Measurements from ENCODE around the gene KRTAP5-6. TPM values are rescaled to one million over a fixed set of nuclear protein-coding genes. Genes with fewer than 3 reads are reported as not detected.
"Not testable (repeated sequence)": the region's sequence is repeated elsewhere in the genome, so short reads cannot be mapped to it uniquely, and the experiment has no call there.

KRTAP5-6 gene
- total and polyA plus RNA-seq, 4 experiments from 2014 or later, result not detected

GRCh38 chr11:1667121-1667850, 29.7 kb upstream of the KRTAP5-6 start:
- POLR2A ChIA-PET (ENCODE audit: partially characterized antibody), result no interaction called here
- intact Hi-C loops (cut with micrococcal nuclease), result no loop called here
- peaks cover 10 to 14% of the 10 kb centered on the region in 2 donors for H3K27me3 Mint-ChIP-seq
- DNase-seq, result no peak
- Histone ChIP-seq H3K27me3 (ENCODE audit: insufficient read depth, low read length) (peaks cover 3% of the 10 kb centered on the region), H3K4me1 (ENCODE audit: insufficient read depth, low read length) (no peaks in the 10 kb centered on the region), H3K4me3 (ENCODE audit: low read length in 2 of 2) (no peak overlapping the region), H3K27ac (ENCODE audit: low read depth, low read length) (no peak overlapping the region), H3K9me3 (ENCODE audit: control insufficient read depth in 1 of 2, low read length in 2 of 2) (no peaks in the 10 kb centered on the region), H3K36me3 (ENCODE audit: insufficient read depth, low read length) (no peaks in the 10 kb centered on the region)
- peaks cover 0 to 4% (median under 1%) of the 10 kb centered on the region in 4 donors for H3K4me1 Mint-ChIP-seq
- H3K27ac Mint-ChIP-seq, result peak overlapping the region in 1 of 7 donors; percentile 38
- no peaks in the 10 kb centered on the region for H3K36me3 Mint-ChIP-seq
- CTCF ChIA-PET (ENCODE audit: partially characterized antibody), result no interaction called here
- H3K4me3 Mint-ChIP-seq, result no peak overlapping the region
- peaks cover 0 to 4% (median 0%) of the 10 kb centered on the region in 8 donors for H3K9me3 Mint-ChIP-seq

- CTCF ChIA-PET (ENCODE audit: partially characterized antibody), result no interaction called here
- H3K27me3 Mint-ChIP-seq, result peaks cover 7 to 14% of the 10 kb centered on the region in 2 donors
- H3K27ac Mint-ChIP-seq, result peak overlapping the region in 2 of 7 donors; percentile 31 to 38
- Histone ChIP-seq H3K36me3 (ENCODE audit: insufficient read depth, low read length) (no peaks in the 10 kb centered on the region), H3K4me3 (ENCODE audit: low read length in 2 of 2) (no peak overlapping the region), H3K4me1 (ENCODE audit: insufficient read depth, low read length) (no peaks in the 10 kb centered on the region), H3K27ac (ENCODE audit: low read depth, low read length) (no peak overlapping the region), H3K27me3 (ENCODE audit: insufficient read depth, low read length) (peaks cover 3% of the 10 kb centered on the region), H3K9me3 (ENCODE audit: control insufficient read depth in 1 of 2, low read length in 2 of 2) (no peaks in the 10 kb centered on the region)
- no peak for DNase-seq
- POLR2A ChIA-PET (ENCODE audit: partially characterized antibody), result no interaction called here
- peaks cover 0 to 4% (median 0%) of the 10 kb centered on the region in 4 donors for H3K4me1 Mint-ChIP-seq
- peaks cover 0 to 2% (median 0%) of the 10 kb centered on the region in 8 donors for H3K9me3 Mint-ChIP-seq
- H3K36me3 Mint-ChIP-seq, result no peaks in the 10 kb centered on the region
- no peak overlapping the region for H3K4me3 Mint-ChIP-seq
- intact Hi-C loops (cut with micrococcal nuclease), result no loop called here
These were observed 29.1 kb upstream of the KRTAP5-6 start for GRCh38 chr11:1667906-1668305.

GRCh38 chr11:1668911-1669473, 28.0 kb upstream of the KRTAP5-6 start:
- CTCF ChIA-PET (ENCODE audit: partially characterized antibody), result no interaction called here
- no peaks in the 10 kb centered on the region for H3K36me3 Mint-ChIP-seq
- H3K4me3 Mint-ChIP-seq, result no peak overlapping the region

GRCh38 chr11:1669546-1670218, 27.3 kb upstream of the KRTAP5-6 start:
- H3K27ac Mint-ChIP-seq, result peak overlapping the region in 1 of 7 donors; percentile 32
- Histone ChIP-seq H3K36me3 (ENCODE audit: insufficient read depth, low read length) (no peaks in the 10 kb centered on the region), H3K4me3 (ENCODE audit: low read length in 2 of 2) (no peak overlapping the region), H3K27me3 (ENCODE audit: insufficient read depth, low read length) (peaks cover 3% of the 10 kb centered on the region), H3K27ac (ENCODE audit: low read depth, low read length) (no peak overlapping the region), H3K9me3 (ENCODE audit: control insufficient read depth in 1 of 2, low read length in 2 of 2) (no peaks in the 10 kb centered on the region), H3K4me1 (ENCODE audit: insufficient read depth, low read length) (no peaks in the 10 kb centered on the region)
- H3K27me3 Mint-ChIP-seq, result peaks cover 11 to 15% of the 10 kb centered on the region in 2 donors
- ChIA-PET POLR2A (ENCODE audit: partially characterized antibody) (no interaction called here), CTCF (ENCODE audit: partially characterized antibody) (no interaction called here)
- intact Hi-C loops (cut with micrococcal nuclease), result no loop called here
- H3K36me3 Mint-ChIP-seq, result no peaks in the 10 kb centered on the region
- H3K4me1 Mint-ChIP-seq, result peaks cover 0 to 4% (median 0%) of the 10 kb centered on the region in 4 donors
- H3K9me3 Mint-ChIP-seq, result no peaks in the 10 kb centered on the region
- H3K4me3 Mint-ChIP-seq, result no peak overlapping the region
- no peak for DNase-seq

More at GRCh38 chr11:1668911-1669473, 28.0 kb upstream of the KRTAP5-6 start:
- Histone ChIP-seq H3K4me1 (ENCODE audit: insufficient read depth, low read length) (no peaks in the 10 kb centered on the region), H3K4me3 (ENCODE audit: low read length in 2 of 2) (no peak overlapping the region), H3K27ac (ENCODE audit: low read depth, low read length) (no peak overlapping the region), H3K9me3 (ENCODE audit: control insufficient read depth in 1 of 2, low read length in 2 of 2) (no peaks in the 10 kb centered on the region), H3K27me3 (ENCODE audit: insufficient read depth, low read length) (peaks cover 3% of the 10 kb centered on the region), H3K36me3 (ENCODE audit: insufficient read depth, low read length) (no peaks in the 10 kb centered on the region)
- no peaks in the 10 kb centered on the region for H3K9me3 Mint-ChIP-seq
- H3K27ac Mint-ChIP-seq, result peak overlapping the region in 2 of 7 donors; percentile 32 to 56
- H3K27me3 Mint-ChIP-seq, result peaks cover 11 to 15% of the 10 kb centered on the region in 2 donors
- POLR2A ChIA-PET (ENCODE audit: partially characterized antibody), result no interaction called here
- DNase-seq, result no peak
- peaks cover 0 to 4% (median 0%) of the 10 kb centered on the region in 4 donors for H3K4me1 Mint-ChIP-seq
- intact Hi-C loops (cut with micrococcal nuclease), result no loop called here

GRCh38 chr11:1670457-1670856, 26.5 kb upstream of the KRTAP5-6 start:
- POLR2A ChIA-PET (ENCODE audit: partially characterized antibody); H3K36me3 ChIP-seq (ENCODE audit: insufficient read depth, low read length); H3K4me3 ChIP-seq (ENCODE audit: low read length in 2 of 2); H3K4me1 ChIP-seq (ENCODE audit: insufficient read depth, low read length); CTCF ChIA-PET (ENCODE audit: partially characterized antibody); H3K4me3 Mint-ChIP-seq; H3K9me3 Mint-ChIP-seq; H3K4me1 Mint-ChIP-seq; H3K9me3 ChIP-seq (ENCODE audit: control insufficient read depth in 1 of 2, low read length in 2 of 2); H3K27ac ChIP-seq (ENCODE audit: low read depth, low read length); H3K27me3 ChIP-seq (ENCODE audit: insufficient read depth, low read length); intact Hi-C loops (cut with micrococcal nuclease); H3K27ac Mint-ChIP-seq; H3K36me3 Mint-ChIP-seq; DNase-seq: not testable (repeated sequence)
- H3K27me3 Mint-ChIP-seq, result peaks cover 12 to 16% of the 10 kb centered on the region in 2 donors

- Mint-ChIP-seq H3K27ac (no peak overlapping the region), H3K27me3 (peaks cover 15 to 19% of the 10 kb centered on the region in 2 donors), H3K4me1 (peaks cover 0 to 4% (median 0%) of the 10 kb centered on the region in 4 donors), H3K4me3 (no peak overlapping the region), H3K36me3 (no peaks in the 10 kb centered on the region), H3K9me3 (no peaks in the 10 kb centered on the region)
- H3K9me3 ChIP-seq (ENCODE audit: control insufficient read depth in 1 of 2, low read length in 2 of 2), result no peaks in the 10 kb centered on the region
- H3K27me3 ChIP-seq (ENCODE audit: insufficient read depth, low read length), result peaks cover 3% of the 10 kb centered on the region
- no peak for DNase-seq
- no peaks in the 10 kb centered on the region for H3K36me3 ChIP-seq (ENCODE audit: insufficient read depth, low read length)
- ChIA-PET CTCF (ENCODE audit: partially characterized antibody) (no interaction called here), POLR2A (ENCODE audit: partially characterized antibody) (no interaction called here)
- no peak overlapping the region for H3K27ac ChIP-seq (ENCODE audit: low read depth, low read length)
- intact Hi-C loops (cut with micrococcal nuclease), result no loop called here
- H3K4me3 ChIP-seq (ENCODE audit: low read length in 2 of 2), result no peak overlapping the region
- H3K4me1 ChIP-seq (ENCODE audit: insufficient read depth, low read length), result no peaks in the 10 kb centered on the region
These were observed 26.1 kb upstream of the KRTAP5-6 start for GRCh38 chr11:1670905-1671371.

GRCh38 chr11:1671658-1672057, 25.3 kb upstream of the KRTAP5-6 start:
- peaks cover 0 to 4% (median 0%) of the 10 kb centered on the region in 4 donors for H3K4me1 Mint-ChIP-seq
- intact Hi-C loops (cut with micrococcal nuclease), result no loop called here
- CTCF ChIA-PET (ENCODE audit: partially characterized antibody), result no interaction called here
- H3K27me3 ChIP-seq (ENCODE audit: insufficient read depth, low read length), result peaks cover 3% of the 10 kb centered on the region
- DNase-seq, result no peak
- H3K9me3 Mint-ChIP-seq, result no peaks in the 10 kb centered on the region
- no peaks in the 10 kb centered on the region for H3K4me1 ChIP-seq (ENCODE audit: insufficient read depth, low read length)
- H3K4me3 ChIP-seq (ENCODE audit: low read length in 2 of 2), result no peak overlapping the region
- H3K27ac Mint-ChIP-seq, result no peak overlapping the region
- H3K27ac ChIP-seq (ENCODE audit: low read depth, low read length), result no peak overlapping the region
- H3K4me3 Mint-ChIP-seq, result no peak overlapping the region
- no peaks in the 10 kb centered on the region for H3K36me3 Mint-ChIP-seq
- H3K36me3 ChIP-seq (ENCODE audit: insufficient read depth, low read length), result no peaks in the 10 kb centered on the region
- H3K9me3 ChIP-seq (ENCODE audit: control insufficient read depth in 1 of 2, low read length in 2 of 2), result no peaks in the 10 kb centered on the region
- H3K27me3 Mint-ChIP-seq, result peaks cover 19 to 21% of the 10 kb centered on the region in 2 donors
- POLR2A ChIA-PET (ENCODE audit: partially characterized antibody), result no interaction called here
